Activated naive CD4-positive, alpha-beta T cell treated with anti-CD3 and anti-CD28 coated beads, Interleukin-2, amount 50 U/mL, for 16 hours (primary cell): Measurements from ENCODE around the gene KMT2C.

ENCODE experiments used
- DNase-seq: peaks from one replicate; pipeline ENCODE4 v3.0.0-alpha.2; 2020

The KMT2C gene

GRCh38 chr7:152131981-152132494 lies 303.8 kb downstream of the KMT2C start:
- DNase-seq = no peak

- DNase-seq = no peak
These were observed 304.9 kb downstream of the KMT2C start for GRCh38 chr7:152130658-152131590.

GRCh38 chr7:152129682-152130081 lies 306.1 kb downstream of the KMT2C start:
- DNase-seq = no peak

GRCh38 chr7:152128741-152129461 lies 306.9 kb downstream of the KMT2C start:
- DNase-seq = no peak

- DNase-seq = no peak
These were observed 307.6 kb downstream of the KMT2C start for GRCh38 chr7:152128252-152128651.

- no peak for DNase-seq
These were observed 308.6 kb downstream of the KMT2C start for GRCh38 chr7:152127229-152127628.

GRCh38 chr7:152126741-152127140 lies 309.1 kb downstream of the KMT2C start:
- DNase-seq = no peak

GRCh38 chr7:152122540-152122939 lies 313.3 kb downstream of the KMT2C start:
- no peak for DNase-seq

- DNase-seq = no peak
These were observed 314.4 kb downstream of the KMT2C start for GRCh38 chr7:152121432-152121831.

GRCh38 chr7:152120776-152121175 lies 315.0 kb downstream of the KMT2C start:
- no peak for DNase-seq

- DNase-seq = no peak
These were observed 315.6 kb downstream of the KMT2C start for GRCh38 chr7:152120210-152120609.

- no peak for DNase-seq
These were observed 318.4 kb downstream of the KMT2C start for GRCh38 chr7:152117356-152117755.

- no peak for DNase-seq
These were observed 320.6 kb downstream of the KMT2C start for GRCh38 chr7:152115021-152115718.

GRCh38 chr7:152112829-152113228 lies 323.0 kb downstream of the KMT2C start:
- no peak for DNase-seq

- no peak for DNase-seq
These were observed 327.4 kb downstream of the KMT2C start for GRCh38 chr7:152108359-152108758.

- DNase-seq = no peak
These were observed 327.9 kb downstream of the KMT2C start for GRCh38 chr7:152107945-152108344.

GRCh38 chr7:152106990-152107389 lies 328.8 kb downstream of the KMT2C start:
- DNase-seq = no peak

GRCh38 chr7:152105205-152105604 lies 330.6 kb downstream of the KMT2C start:
- DNase-seq = no peak

GRCh38 chr7:152103691-152104090 lies 332.1 kb downstream of the KMT2C start:
- DNase-seq = no peak

GRCh38 chr7:152103066-152103465 lies 332.7 kb downstream of the KMT2C start:
- no peak for DNase-seq

GRCh38 chr7:152097330-152097729 lies 338.5 kb downstream of the KMT2C start:
- DNase-seq = no peak

- DNase-seq = no peak
These were observed 340.0 kb downstream of the KMT2C start for GRCh38 chr7:152095771-152096170.

- no peak for DNase-seq
These were observed 342.1 kb downstream of the KMT2C start for GRCh38 chr7:152093717-152094116.
